ENCODE data around the gene TTC14. TPM values are rescaled to one million over a fixed set of nuclear protein-coding genes. Genes with fewer than 3 reads are reported as not detected.

The TTC14 gene
- total RNA-seq (ENCODE audit: low replicate concordance): 64.2 and 90.3 TPM in 2 replicates

- peak within 1 kb of the TSS; percentile 71 for H3K9ac ChIP-seq
- no peaks in the 10 kb centered on the region for H3K27me3 Mint-ChIP-seq (ENCODE audit: insufficient read depth, low read depth)
Observed at GRCh38 chr3:180601688-180602666, at the start of gene TTC14. Gene TTC14 (plus strand): TSS chr3:180602163. CDS start chr3:180602262, 99 bp downstream.

GRCh38 chr3:180563406-180563805, 38.6 kb upstream of the TTC14 start:
- H3K36me3 Mint-ChIP-seq: no peaks in the 10 kb centered on the region
- H3K27me3 ChIP-seq: no peaks in the 10 kb centered on the region
- H3K9me3 Mint-ChIP-seq: peaks cover 16% of the 10 kb centered on the region
- no peak overlapping the region for H3K4me3 Mint-ChIP-seq
- H4K20me1 ChIP-seq (ENCODE audit: low read depth): no peaks in the 10 kb centered on the region
- H2AFZ ChIP-seq (replicated peaks): no peak overlapping the region
- no peaks in the 10 kb centered on the region for H3K4me1 Mint-ChIP-seq
- no peak overlapping the region for H3K9ac ChIP-seq
- H3K27ac ChIP-seq: no peak overlapping the region
- H3K4me2 ChIP-seq: no peak overlapping the region
- no peaks in the 10 kb centered on the region for H3K9me3 ChIP-seq (ENCODE audit: low read depth)
- TF ChIP-seq CTCF (IDR thresholded peaks at IDR 0.05) (no peak), EZH2 (IDR thresholded peaks at IDR 0.05) (no peak), EZH2phosphoT487 (IDR thresholded peaks at IDR 0.05) (no peak)
- H3K79me2 ChIP-seq (ENCODE audit: low read depth): no peaks in the 10 kb centered on the region
- DNase-seq (ENCODE audit: low spot score): no peak
- H3K27me3 Mint-ChIP-seq (ENCODE audit: insufficient read depth, low read depth): peaks cover 2% of the 10 kb centered on the region
- H3K4me1 ChIP-seq: no peaks in the 10 kb centered on the region
- no peak overlapping the region for H3K27ac Mint-ChIP-seq
- no peak overlapping the region for H3K4me3 ChIP-seq
- no peaks in the 10 kb centered on the region for H3K36me3 ChIP-seq
- no peaks in the 10 kb centered on the region for H3F3A ChIP-seq (ENCODE audit: low read depth)

More at GRCh38 chr3:180601688-180602666, at the start of gene TTC14:
- H4K20me1 ChIP-seq (ENCODE audit: low read depth): peaks cover 3% of the 10 kb centered on the region
- peak within 1 kb of the TSS; percentile 93 for H3K4me3 ChIP-seq
- no peaks in the 10 kb centered on the region for H3K9me3 ChIP-seq (ENCODE audit: low read depth)
- H3K79me2 ChIP-seq (ENCODE audit: low read depth): peaks cover 26% of the 10 kb centered on the region
- peak within 1 kb of the TSS; percentile 94 for H2AFZ ChIP-seq (replicated peaks)
- DNase-seq (ENCODE audit: low spot score): peak; percentile 86
- H3K36me3 Mint-ChIP-seq: peaks cover 9% of the 10 kb centered on the region
- peak within 1 kb of the TSS; percentile 84 for H3K27ac ChIP-seq
- H3K36me3 ChIP-seq: peaks cover 37% of the 10 kb centered on the region
- H3K27me3 ChIP-seq: peaks cover 38% of the 10 kb centered on the region
- peak within 1 kb of the TSS; percentile 83 for H3K4me2 ChIP-seq
- H3K4me3 Mint-ChIP-seq: peak within 1 kb of the TSS; percentile 98
- H3K27ac Mint-ChIP-seq: peak within 1 kb of the TSS; percentile 92
- H3K4me1 ChIP-seq: peaks cover 9% of the 10 kb centered on the region
- H3K9me3 Mint-ChIP-seq: no peaks in the 10 kb centered on the region
- H3K4me1 Mint-ChIP-seq: peaks cover 9% of the 10 kb centered on the region
- H3F3A ChIP-seq (ENCODE audit: low read depth): peaks cover 15% of the 10 kb centered on the region
- TF ChIP-seq CTCF (IDR thresholded peaks at IDR 0.05) (peak; percentile 29), EZH2 (IDR thresholded peaks at IDR 0.05) (peak; percentile 53), EZH2phosphoT487 (IDR thresholded peaks at IDR 0.05) (no peak)

- H3F3A ChIP-seq (ENCODE audit: low read depth): no peaks in the 10 kb centered on the region
Observed at GRCh38 chr3:180564676-180565075, 37.3 kb upstream of the TTC14 start.

More at GRCh38 chr3:180564676-180565075, 37.3 kb upstream of the TTC14 start:
- Histone ChIP-seq H3K36me3 (no peaks in the 10 kb centered on the region), H4K20me1 (ENCODE audit: low read depth) (no peaks in the 10 kb centered on the region), H2AFZ (replicated peaks) (no peak overlapping the region), H3K4me1 (no peaks in the 10 kb centered on the region), H3K27ac (no peak overlapping the region), H3K9ac (no peak overlapping the region), H3K9me3 (ENCODE audit: low read depth) (no peaks in the 10 kb centered on the region), H3K4me3 (no peak overlapping the region), H3K27me3 (no peaks in the 10 kb centered on the region), H3K4me2 (no peak overlapping the region), H3K79me2 (ENCODE audit: low read depth) (no peaks in the 10 kb centered on the region)
- Mint-ChIP-seq H3K36me3 (no peaks in the 10 kb centered on the region), H3K27ac (no peak overlapping the region), H3K4me1 (no peaks in the 10 kb centered on the region), H3K4me3 (no peak overlapping the region), H3K9me3 (peaks cover 8% of the 10 kb centered on the region), H3K27me3 (ENCODE audit: insufficient read depth, low read depth) (peaks cover 2% of the 10 kb centered on the region)
- TF ChIP-seq EZH2phosphoT487 (IDR thresholded peaks at IDR 0.05): no peak
- TF ChIP-seq EZH2 (IDR thresholded peaks at IDR 0.05): no peak
- no peak for TF ChIP-seq CTCF (IDR thresholded peaks at IDR 0.05)
- no peak for DNase-seq (ENCODE audit: low spot score)
